GM23248 (cell line): ENCODE measurements around the gene POMP. TPM values are rescaled to one million over a fixed set of nuclear protein-coding genes. Genes with fewer than 3 reads are reported as not detected.
A peak's percentile ranks its signal among the peaks of the same experiment; 100 is the strongest.

Source experiments
- DNase-seq: peaks from one replicate; pipeline ENCODE4 v3.0.0-alpha.2; 2015
- H2AFZ ChIP-seq: fragments of 200-600 bp; sonication (generic); 2 replicates; pipeline ENCODE4 v1.6.1; 2016; ENCODE audit warnings: antibody characterized with exemption
- H3F3A ChIP-seq: fragments of 200-600 bp; sonication (generic); 2 replicates; pipeline ENCODE4 v1.6.1; 2016; ENCODE audit warnings: mild to moderate bottlenecking, antibody characterized with exemption, mixed run types; ENCODE audit not compliant: insufficient read depth
- H3K27ac ChIP-seq: fragments of 200-600 bp; sonication (generic); 2 replicates; pipeline ENCODE4 v1.5.1; 2016; ENCODE audit warnings: mild to moderate bottlenecking
- H3K27me3 ChIP-seq: fragments of 200-600 bp; sonication (generic); replicated peaks from 2 replicates; pipeline ENCODE4 v1.6.1; 2016; ENCODE audit warnings: mild to moderate bottlenecking; ENCODE audit not compliant: insufficient read depth
- H3K36me3 ChIP-seq: fragments of 200-600 bp; sonication (generic); 2 replicates; pipeline ENCODE4 v1.6.1; 2016; ENCODE audit warnings: low read depth, mild to moderate bottlenecking
- H3K4me1 ChIP-seq: fragments of 200-600 bp; sonication (generic); 2 replicates; pipeline ENCODE4 v1.6.1; 2016; ENCODE audit warnings: mild to moderate bottlenecking; ENCODE audit not compliant: insufficient read depth
- H3K4me2 ChIP-seq: fragments of 200-600 bp; sonication (generic); one replicate; pipeline ENCODE4 v1.6.1; 2016; ENCODE audit warnings: mild to moderate bottlenecking; ENCODE audit not compliant: unreplicated experiment
- H3K4me3 ChIP-seq: fragments of 200-600 bp; sonication (generic); 2 replicates; pipeline ENCODE4 v1.5.1; 2016; ENCODE audit warnings: mild to moderate bottlenecking
- H3K79me2 ChIP-seq: fragments of 200-600 bp; sonication (generic); 2 replicates; pipeline ENCODE4 v1.6.1; 2016; ENCODE audit warnings: mild to moderate bottlenecking; ENCODE audit not compliant: insufficient read depth
- H3K9ac ChIP-seq: fragments of 200-600 bp; sonication (generic); 2 replicates; pipeline ENCODE4 v1.6.1; 2016; ENCODE audit warnings: mild to moderate bottlenecking
- H3K9me2 ChIP-seq: fragments of 200-600 bp; sonication (generic); 2 replicates; pipeline ENCODE4 v1.6.1; 2016; ENCODE audit warnings: mixed run types, mild to moderate bottlenecking, moderate library complexity; ENCODE audit not compliant: insufficient read depth
- H3K9me3 ChIP-seq: fragments of 200-600 bp; sonication (generic); one replicate; pipeline ENCODE4 v1.6.1; 2017; ENCODE audit warnings: low read depth
- H4K20me1 ChIP-seq: fragments of 200-600 bp; sonication (generic); 2 replicates; pipeline ENCODE4 v1.6.0; 2016; ENCODE audit not compliant: insufficient read depth
- EZH2 ChIP-seq: fragments of 200-600 bp; sonication (generic); IDR thresholded peaks from 2 replicates; pipeline ENCODE4 v1.6.1; 2018; ENCODE audit warnings: antibody characterized with exemption, mild to moderate bottlenecking; ENCODE audit not compliant: insufficient read depth, poor library complexity, severe bottlenecking
- EZH2phosphoT487 ChIP-seq: fragments of 200-600 bp; sonication (generic); IDR thresholded peaks from 2 replicates; pipeline ENCODE4 v1.6.1; 2018; ENCODE audit warnings: antibody characterized with exemption, moderate library complexity, mild to moderate bottlenecking, low read depth; ENCODE audit not compliant: insufficient read depth
- WGBS, 2 experiments: methylation state at CpG; one replicate each; pipeline ENCODE4 v1.1.6; 2015 to 2017; ENCODE audit warnings: low lambda C conversion rate in 2 of 2, low coverage in 1 of 2; ENCODE audit errors: missing lambda C conversion rate in 2 of 2; 5-methylcytosine and 5-hydroxymethylcytosine counted together
- in situ Hi-C: fragments of 300-500 bp; cut with MboI; formaldehyde crosslinking; loops from 2 replicates; pipeline ENCODE4 v1.15.0; 2020
- polyA plus RNA-seq: library from polyadenylated mRNA; unstranded; fragments of >200 nt; fragmentation: Nextera tagmentation; extraction: Ambion mirVana; gene quantifications from 2 replicates; pipeline ENCODE4 v1.2.1, GENCODE V29; 2016
- total RNA-seq: library from RNA; depleted of rRNA; stranded (reverse); fragments of >200 nt; shearing (Covaris generic); gene quantifications from 2 replicates; pipeline ENCODE4 v1.2.3, GENCODE V29; 2014; rRNA removed

Gene POMP, protein sequence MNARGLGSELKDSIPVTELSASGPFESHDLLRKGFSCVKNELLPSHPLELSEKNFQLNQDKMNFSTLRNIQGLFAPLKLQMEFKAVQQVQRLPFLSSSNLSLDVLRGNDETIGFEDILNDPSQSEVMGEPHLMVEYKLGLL
- 106 and 125 TPM in 2 replicates for total RNA-seq
- polyA plus RNA-seq = 329 and 335 TPM in 2 replicates

DNA sequence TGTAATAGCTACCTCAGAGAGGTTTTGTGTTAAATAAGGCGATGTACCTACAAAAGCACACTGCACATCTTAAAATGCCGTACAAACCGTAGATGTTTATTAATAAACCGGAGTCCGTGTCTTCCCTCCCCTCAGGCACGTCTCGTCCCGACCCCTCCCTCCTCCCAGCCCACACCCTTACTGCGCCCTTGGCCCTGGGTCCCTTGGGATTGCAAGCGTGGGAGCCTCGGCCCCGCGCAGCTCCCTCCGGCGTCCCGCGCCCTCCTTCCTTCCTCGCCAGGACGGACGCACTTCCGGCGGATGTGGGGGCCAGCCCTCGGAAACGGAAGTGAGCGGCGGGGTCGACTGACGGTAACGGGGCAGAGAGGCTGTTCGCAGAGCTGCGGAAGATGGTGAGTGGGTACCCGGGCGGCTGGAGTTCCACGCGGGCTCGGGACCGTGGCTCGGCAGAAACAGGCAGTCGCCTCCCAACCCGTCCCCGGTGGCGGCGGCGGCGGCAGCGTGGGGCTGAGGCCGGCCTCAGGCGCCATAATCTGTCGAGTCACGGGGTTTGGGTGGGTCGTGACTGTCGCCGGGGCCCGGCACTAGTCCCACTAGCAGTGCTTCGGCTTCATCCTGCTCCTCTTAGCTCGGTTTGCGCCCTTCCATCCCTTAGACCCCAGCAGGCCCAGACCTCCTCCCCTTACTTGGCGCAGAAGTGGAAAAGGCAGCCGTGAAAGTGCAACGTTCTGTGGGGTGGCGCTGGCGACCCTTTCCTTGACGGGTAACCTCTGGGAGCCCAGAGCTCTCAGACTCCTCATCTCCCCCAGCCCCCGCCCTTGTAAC lies at the start of gene POMP:
Gene POMP (plus strand): TSS at position 335 of the 825 bp plus-strand sequence. CDS start 55 bp downstream, at position 390.
- peaks cover 66% of the 10 kb centered on the region for H3K4me1 ChIP-seq
- H3K9me3 ChIP-seq = no peaks in the 10 kb centered on the region
- peak within 1 kb of the TSS; percentile 98 for H3K4me2 ChIP-seq
- peaks cover 21% of the 10 kb centered on the region for H3K36me3 ChIP-seq
- 0 to 1% methylated on average over 56 to 57 of the region's 64 CpGs for WGBS, 2 experiments
- peak within 1 kb of the TSS; percentile 96 for H3K9ac ChIP-seq
- H4K20me1 ChIP-seq = no peaks in the 10 kb centered on the region
- H3K27ac ChIP-seq = peak within 1 kb of the TSS; percentile 91
- H3K79me2 ChIP-seq = peaks cover 94% of the 10 kb centered on the region
- in situ Hi-C loops = no loop called here
- H3K9me2 ChIP-seq = no peaks in the 10 kb centered on the region
- H3K27me3 ChIP-seq = no peaks in the 10 kb centered on the region
- peaks cover 42% of the 10 kb centered on the region for H3F3A ChIP-seq
- no peak for TF ChIP-seq EZH2phosphoT487
- no peak for TF ChIP-seq EZH2
- H3K4me3 ChIP-seq = peak within 1 kb of the TSS; percentile 99
- H2AFZ ChIP-seq = peak within 1 kb of the TSS; percentile 67
- peak; percentile 98 for DNase-seq

DNA sequence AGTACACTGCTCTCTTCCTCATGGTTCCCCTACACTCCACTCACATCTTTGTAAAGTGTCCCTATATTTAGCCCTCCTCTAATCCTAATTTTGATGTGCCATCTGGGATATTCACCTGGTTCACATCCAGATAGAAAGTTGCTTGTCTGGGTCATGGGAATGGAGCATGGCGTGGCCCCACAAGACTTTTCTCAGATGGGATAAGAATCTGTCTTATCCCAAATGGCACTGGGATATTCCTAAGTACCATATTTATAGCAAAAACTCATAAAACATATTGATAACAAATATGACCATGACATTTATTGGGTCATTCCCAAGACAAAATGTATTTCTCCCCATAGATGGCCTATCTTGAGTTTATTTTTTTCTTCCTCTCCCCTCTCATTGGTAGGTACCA lies 49.5 kb upstream of the POMP start:
- TF ChIP-seq EZH2phosphoT487 = no peak
- no peak for TF ChIP-seq EZH2

GRCh38 chr13:28609926-28610325 lies 49.0 kb upstream of the POMP start:
- Histone ChIP-seq H3K9ac (no peak overlapping the region), H3K27ac (no peak overlapping the region)

More for the DNA sequence above, 49.5 kb upstream of the POMP start:
- peaks cover 8% of the 10 kb centered on the region for H3K4me1 ChIP-seq
- no peaks in the 10 kb centered on the region for H3K9me2 ChIP-seq
- no peak overlapping the region for H3K4me2 ChIP-seq
- no peaks in the 10 kb centered on the region for H3K27me3 ChIP-seq
- DNase-seq = no peak
- H3K9ac ChIP-seq = no peak overlapping the region
- no peak overlapping the region for H3K4me3 ChIP-seq
- H3K9me3 ChIP-seq = no peaks in the 10 kb centered on the region
- H3K36me3 ChIP-seq = no peaks in the 10 kb centered on the region
- in situ Hi-C loops = no loop called here
- no peak overlapping the region for H3K27ac ChIP-seq
- 0 out of 2 replicates have a peak, but pooled peaks cover 15% of the 10 kb centered on the region for H3F3A ChIP-seq
- H2AFZ ChIP-seq = no peak overlapping the region
- 92 to 95% methylated on average over 1 of the region's 1 CpG for WGBS, 2 experiments
- no peaks in the 10 kb centered on the region for H3K79me2 ChIP-seq
- H4K20me1 ChIP-seq = no peaks in the 10 kb centered on the region

GRCh38 chr13:28610996-28611395 lies 47.9 kb upstream of the POMP start:
- DNase-seq = no peak
- Histone ChIP-seq H3K27ac (no peak overlapping the region), H4K20me1 (no peaks in the 10 kb centered on the region), H3K9me3 (no peaks in the 10 kb centered on the region), H3K4me3 (no peak overlapping the region), H3K79me2 (no peaks in the 10 kb centered on the region), H3K27me3 (no peaks in the 10 kb centered on the region), H3K9me2 (no peaks in the 10 kb centered on the region), H3K4me1 (peaks cover 8% of the 10 kb centered on the region), H3K36me3 (no peaks in the 10 kb centered on the region), H3F3A (0 out of 2 replicates have a peak, but pooled peaks cover 15% of the 10 kb centered on the region), H3K9ac (no peak overlapping the region), H2AFZ (no peak overlapping the region), H3K4me2 (no peak overlapping the region)
- WGBS, 2 experiments = 70% methylated on average over 6 of the region's 6 CpGs
- in situ Hi-C loops = no loop called here
- TF ChIP-seq EZH2phosphoT487 = no peak
- no peak for TF ChIP-seq EZH2

More at GRCh38 chr13:28609926-28610325, 49.0 kb upstream of the POMP start:
- Histone ChIP-seq H3K36me3 (no peaks in the 10 kb centered on the region), H2AFZ (no peak overlapping the region), H3K9me2 (no peaks in the 10 kb centered on the region), H3K4me2 (no peak overlapping the region), H3K79me2 (no peaks in the 10 kb centered on the region), H3K9me3 (no peaks in the 10 kb centered on the region), H3K4me3 (no peak overlapping the region), H3K27me3 (no peaks in the 10 kb centered on the region), H3K4me1 (peaks cover 8% of the 10 kb centered on the region), H4K20me1 (no peaks in the 10 kb centered on the region), H3F3A (0 out of 2 replicates have a peak, but pooled peaks cover 15% of the 10 kb centered on the region)
- peak; percentile 39 for DNase-seq
- in situ Hi-C loops = no loop called here
- TF ChIP-seq EZH2phosphoT487 (no peak), EZH2 (no peak)
- 41 to 60% methylated on average over 1 of the region's 1 CpG for WGBS, 2 experiments
